ENCODE data around the gene ATP6V1B1.

The ATP6V1B1 gene

GRCh38 chr2:70962885-70963878 lies 27.5 kb downstream of the ATP6V1B1 start:
- H3K4me3 ChIP-seq (ENCODE audit: low read length), result no peak overlapping the region
- H3K4me2 ChIP-seq (ENCODE audit: low read length), result no peak overlapping the region
- H3K36me3 ChIP-seq (ENCODE audit: control insufficient read depth, low read length), result no peaks in the 10 kb centered on the region
- H3K4me1 ChIP-seq (ENCODE audit: control insufficient read depth, low read length), result peaks cover 9% of the 10 kb centered on the region
- H3K27me3 ChIP-seq (ENCODE audit: control insufficient read depth, low read length), result no peaks in the 10 kb centered on the region
- H3K9me3 ChIP-seq (ENCODE audit: control insufficient read depth, insufficient read depth, low read length), result no peaks in the 10 kb centered on the region
- TF ChIP-seq EZH2phosphoT487 (IDR thresholded peaks at IDR 0.05; ENCODE audit: borderline replicate concordance, low read length) (no peak), CTCF (IDR thresholded peaks at IDR 0.05; ENCODE audit: low read depth, low read length, poor library complexity, severe bottlenecking) (no peak)
- H3F3A ChIP-seq (ENCODE audit: control insufficient read depth, insufficient read depth), result no peaks in the 10 kb centered on the region
- no peak overlapping the region for H3K27ac ChIP-seq (ENCODE audit: low read depth, low read length)
- no peaks in the 10 kb centered on the region for H3K9me2 ChIP-seq (replicated peaks; ENCODE audit: control insufficient read depth, low read length)
- H3K79me2 ChIP-seq (ENCODE audit: control insufficient read depth, low read length), result no peaks in the 10 kb centered on the region
- H4K20me1 ChIP-seq (ENCODE audit: control insufficient read depth, insufficient read depth, low read depth, low read length), result no peaks in the 10 kb centered on the region

GRCh38 chr2:70964133-70964532 lies 28.4 kb downstream of the ATP6V1B1 start:
- Histone ChIP-seq H3K27ac (ENCODE audit: low read depth, low read length) (no peak overlapping the region), H3K36me3 (ENCODE audit: control insufficient read depth, low read length) (no peaks in the 10 kb centered on the region), H4K20me1 (ENCODE audit: control insufficient read depth, insufficient read depth, low read depth, low read length) (no peaks in the 10 kb centered on the region), H3K9me3 (ENCODE audit: control insufficient read depth, insufficient read depth, low read length) (no peaks in the 10 kb centered on the region), H3K4me1 (ENCODE audit: control insufficient read depth, low read length) (peaks cover 3% of the 10 kb centered on the region; the same call in 1 of the 2 replicates), H3K9me2 (replicated peaks; ENCODE audit: control insufficient read depth, low read length) (no peaks in the 10 kb centered on the region), H3K79me2 (ENCODE audit: control insufficient read depth, low read length) (no peaks in the 10 kb centered on the region), H3F3A (ENCODE audit: control insufficient read depth, insufficient read depth) (no peaks in the 10 kb centered on the region), H3K4me2 (ENCODE audit: low read length) (no peak overlapping the region), H3K27me3 (ENCODE audit: control insufficient read depth, low read length) (no peaks in the 10 kb centered on the region), H3K4me3 (ENCODE audit: low read length) (no peak overlapping the region)
- no peak for TF ChIP-seq CTCF (IDR thresholded peaks at IDR 0.05; ENCODE audit: low read depth, low read length, poor library complexity, severe bottlenecking)
- no peak for TF ChIP-seq EZH2phosphoT487 (IDR thresholded peaks at IDR 0.05; ENCODE audit: borderline replicate concordance, low read length)

- Histone ChIP-seq H3K27me3 (ENCODE audit: control insufficient read depth, low read length) (no peaks in the 10 kb centered on the region), H3K4me2 (ENCODE audit: low read length) (peak overlapping the region; percentile 72)
Observed at GRCh38 chr2:70964596-70965386, 29.1 kb downstream of the ATP6V1B1 start.

More at GRCh38 chr2:70964596-70965386, 29.1 kb downstream of the ATP6V1B1 start:
- Histone ChIP-seq H3K9me2 (replicated peaks; ENCODE audit: control insufficient read depth, low read length) (no peaks in the 10 kb centered on the region), H3K4me1 (ENCODE audit: control insufficient read depth, low read length) (peaks cover 3% of the 10 kb centered on the region; the same call in 1 of the 2 replicates), H3K4me3 (ENCODE audit: low read length) (peak overlapping the region; percentile 64), H3F3A (ENCODE audit: control insufficient read depth, insufficient read depth) (no peaks in the 10 kb centered on the region), H3K36me3 (ENCODE audit: control insufficient read depth, low read length) (no peaks in the 10 kb centered on the region), H3K27ac (ENCODE audit: low read depth, low read length) (no peak overlapping the region), H3K9me3 (ENCODE audit: control insufficient read depth, insufficient read depth, low read length) (no peaks in the 10 kb centered on the region), H4K20me1 (ENCODE audit: control insufficient read depth, insufficient read depth, low read depth, low read length) (no peaks in the 10 kb centered on the region), H3K79me2 (ENCODE audit: control insufficient read depth, low read length) (no peaks in the 10 kb centered on the region)
- TF ChIP-seq CTCF (IDR thresholded peaks at IDR 0.05; ENCODE audit: low read depth, low read length, poor library complexity, severe bottlenecking) (peak; percentile 90), EZH2phosphoT487 (IDR thresholded peaks at IDR 0.05; ENCODE audit: borderline replicate concordance, low read length) (no peak)

Data from DOHH2 (cell line).